Measurements from ENCODE around the gene UBXN4. TPM values are rescaled to one million over a fixed set of nuclear protein-coding genes. Genes with fewer than 3 reads are reported as not detected.

Gene UBXN4
- total RNA-seq, 1 experiment from 2014 or later: 69.7 TPM

GRCh38 chr2:135791418-135792190 is 49.9 kb downstream of the UBXN4 start:
- Histone ChIP-seq H3K27me3 (ENCODE audit: insufficient read depth, low read length) (no peaks in the 10 kb centered on the region), H3K36me3 (ENCODE audit: control insufficient read depth in 1 of 2, insufficient read depth in 2 of 2, low read length in 2 of 2) (peaks cover 0 to 6% of the 10 kb centered on the region in 2 experiments; a peak in 1 of 4 replicates), H3K27ac (ENCODE audit: low read depth, low read length) (no peak overlapping the region), H3K4me3 (replicated peaks in 1 of 2; ENCODE audit: low read depth in 1 of 2, low read length in 2 of 2) (no peak overlapping the region), H3K9me3 (ENCODE audit: control insufficient read depth in 1 of 2, insufficient read depth in 1 of 2, low read depth in 1 of 2, low read length in 2 of 2) (no peaks in the 10 kb centered on the region), H3K79me2 (ENCODE audit: insufficient read depth, low read length) (no peaks in the 10 kb centered on the region), H2AFZ (ENCODE audit: low read depth, low read length, poor library complexity, severe bottlenecking) (no peak overlapping the region), H3K4me1 (ENCODE audit: control insufficient read depth in 1 of 2, insufficient read depth in 2 of 2, low read length in 2 of 2) (peaks cover 2 to 20% of the 10 kb centered on the region in 2 experiments; a peak in 2 of 4 replicates), H3K9ac (ENCODE audit: low read length) (no peak overlapping the region), H3K4me2 (ENCODE audit: low read length) (no peak overlapping the region), H4K20me1 (ENCODE audit: insufficient read depth) (no peaks in the 10 kb centered on the region), H3K9me2 (ENCODE audit: insufficient read depth) (no peaks in the 10 kb centered on the region)
- ChIA-PET CTCF (interaction anchor here (1.9 kb wide), 1 partner anchor 803 kb away, joined by 5 read pairs; no protein-coding TSS in a partner anchor), POLR2A (no interaction called here), RAD21 (ENCODE audit: low non-redundant PET in 1 of 2, low total read pairs in 2 of 2, uncharacterized antibody in 2 of 2, unreplicated experiment in 2 of 2) (no interaction called here)
- no TSS peak for BruUV-seq (replicated peaks)
- DNase-seq (ENCODE audit: low read depth, low spot score): no peak
- intact Hi-C loops (cut with micrococcal nuclease): no loop called here
- no peak for ATAC-seq
- no peak for TF ChIP-seq SRF (IDR thresholded peaks at IDR 0.05; ENCODE audit: low read depth)
- no peak for TF ChIP-seq REST (IDR thresholded peaks at IDR 0.05; ENCODE audit: low read depth)
- TF ChIP-seq EGR1 (IDR thresholded peaks at IDR 0.05; ENCODE audit: low read depth): no peak
- TF ChIP-seq SIN3A (IDR thresholded peaks at IDR 0.05; ENCODE audit: low read depth): no peak
- no peak for TF ChIP-seq CEBPB (IDR thresholded peaks at IDR 0.05; ENCODE audit: low read depth)
- TF ChIP-seq CTCF (IDR thresholded peaks at IDR 0.05 in 2 of 3, conservative IDR thresholded peaks at IDR 0.05 in 1 of 3; ENCODE audit: borderline replicate concordance in 1 of 3, insufficient read depth in 1 of 3, low read depth in 2 of 3, low read length in 2 of 3): no peak
- no peak for TF ChIP-seq POLR2A (IDR thresholded peaks at IDR 0.05; ENCODE audit: borderline replicate concordance, extremely low read depth, insufficient read depth, insufficient read length)
- no peak for TF ChIP-seq CBX3 (IDR thresholded peaks at IDR 0.05; ENCODE audit: low read depth)
- TF ChIP-seq ZBTB33 (IDR thresholded peaks at IDR 0.05; ENCODE audit: extremely low read depth, insufficient replicate concordance, low read length): no peak
- TF ChIP-seq POLR2AphosphoS5 (IDR thresholded peaks at IDR 0.05; ENCODE audit: low read depth, low read length): no peak
- TF ChIP-seq RAD21 (IDR thresholded peaks at IDR 0.05; ENCODE audit: low read depth): no peak
